Right lobe of liver (tissue), 4 donors: ENCODE measurements around the gene ZDHHC5.

Experiments used
- CTCF ChIP-seq, 4 donors: fragments of 200-600 bp in 3 of 4; fragments of 450-650 bp in 1 of 4; IDR thresholded peaks; one replicate each; pipeline versions ENCODE4 v1.5.1 to v1.8.0; 2016 to 2022; ENCODE audit warnings: antibody characterized with exemption in 4 of 4, mild to moderate bottlenecking in 2 of 4
- POLR2A ChIP-seq: fragments of 450-650 bp; IDR thresholded peaks from one replicate; pipeline ENCODE4 v1.6.1; 2017; ENCODE audit warnings: antibody characterized with exemption, mild to moderate bottlenecking
- donor health status: DM: no; HTN: no; CAD: no.
- donor health status: DM: no; HTN: no; CAD: no.
- donor health status: DM: no; HTN: yes; CAD: no.

- no peak for TF ChIP-seq CTCF (IDR thresholded peaks at IDR 0.05)
- no peak for TF ChIP-seq POLR2A
Measured at GRCh38 chr11:57635246-57635645, 32.7 kb upstream of the ZDHHC5 start.
